Colonic mucosa (tissue), 4 donors: ENCODE data around the gene SULF2. TPM values are rescaled to one million over a fixed set of nuclear protein-coding genes. Genes with fewer than 3 reads are reported as not detected.

ENCODE experiments used
- DNase-seq: peaks from one replicate; pipeline ENCODE4 v3.0.0-alpha.2; 2020
- H3K27ac ChIP-seq: fragments of 200-600 bp; one replicate; pipeline ENCODE4 v1.8.0; 2021
- H3K27me3 ChIP-seq: fragments of 200-600 bp; one replicate; pipeline ENCODE4 v1.8.0; 2021
- H3K36me3 ChIP-seq: fragments of 200-600 bp; one replicate; pipeline ENCODE4 v1.8.0; 2021
- H3K4me1 ChIP-seq: fragments of 200-600 bp; one replicate; pipeline ENCODE4 v1.8.0; 2021; ENCODE audit warnings: mild to moderate bottlenecking
- H3K4me3 ChIP-seq: fragments of 200-600 bp; one replicate; pipeline ENCODE4 v1.8.0; 2021
- H3K9ac ChIP-seq, 2 donors: one replicate each; pipeline ENCODE4 v1.7.0; 2013; ENCODE audit warnings: control low read depth in 2 of 2, low read depth in 2 of 2, low read length in 2 of 2
- H3K9me3 ChIP-seq: fragments of 200-600 bp; one replicate; pipeline ENCODE4 v1.8.0; 2021
- CTCF ChIP-seq: fragments of 200-600 bp; IDR thresholded peaks from one replicate; pipeline ENCODE4 v1.8.0; 2022; ENCODE audit warnings: antibody characterized with exemption, mild to moderate bottlenecking
- intact Hi-C: fragments of 100-400 bp; cut with DNase I; formaldehyde crosslinking; loops from one replicate; pipeline ENCODE4 v1.14.1; 2022
- total RNA-seq, 2 donors: library from RNA; stranded (reverse); fragmentation: NEBNext Ultra II Directional in 1 of 2; extraction: Animal tissue kit (Norgen Biotek cat#: 25700) in 1 of 2; gene quantifications; one replicate each; pipeline ENCODE4 v1.2.1, GENCODE V29; 2021
- donor health status: healthy.
- donor health status: DM: no; HTN: no; CAD: no.
- donor health status: DM: no; HTN: no; CAD: no.

SULF2 gene
- total RNA-seq, 2 donors from 2014 or later = 97.9 to 153 TPM

- no peaks in the 10 kb centered on the region for H3K4me1 ChIP-seq
These were observed 62.0 kb downstream of the SULF2 start for GRCh38 chr20:47723322-47723721.

DNA sequence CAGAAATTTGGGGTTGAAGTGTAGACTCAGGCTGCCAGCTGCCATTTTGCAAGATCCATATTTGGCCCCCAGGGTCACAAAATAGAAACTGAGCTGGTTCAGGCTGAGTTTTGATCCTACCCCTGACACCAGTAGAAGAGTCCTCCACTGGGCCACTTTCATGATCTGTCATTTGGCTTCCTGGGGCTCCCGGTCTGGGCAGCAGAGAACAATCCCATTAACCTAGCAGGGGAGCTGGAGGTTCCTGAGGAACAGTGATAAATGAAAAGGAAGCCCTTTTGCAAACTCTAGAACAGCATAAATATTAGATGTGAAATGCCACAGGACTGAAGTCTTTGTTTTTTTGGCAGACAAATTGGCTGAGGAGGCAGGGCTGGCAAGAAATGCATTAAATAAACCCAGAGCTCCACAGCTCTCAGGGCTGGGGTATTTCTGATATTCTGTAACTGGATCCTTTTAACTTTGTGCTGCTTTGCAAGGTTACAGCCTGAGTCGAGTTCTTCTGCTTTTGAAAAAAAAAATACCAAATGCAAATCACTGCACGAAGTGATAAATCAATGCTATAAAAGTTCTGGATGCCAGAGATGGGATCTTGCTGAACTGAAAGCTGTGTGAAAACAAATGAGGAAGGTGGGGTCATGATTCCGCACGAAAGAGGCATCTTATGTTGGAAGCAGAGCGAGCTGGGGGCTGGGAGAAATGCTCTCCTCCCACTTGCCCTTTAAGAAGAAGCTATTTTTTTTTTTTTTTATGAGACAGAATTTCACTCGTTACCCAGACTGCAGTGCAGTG lies 64.4 kb downstream of the SULF2 start:
- intact Hi-C loops = no loop called here
- Histone ChIP-seq H3K9ac (no peak overlapping the region), H3K4me1 (no peaks in the 10 kb centered on the region), H3K27me3 (no peaks in the 10 kb centered on the region), H3K36me3 (no peaks in the 10 kb centered on the region), H3K4me3 (no peak overlapping the region), H3K9me3 (no peaks in the 10 kb centered on the region), H3K27ac (no peak overlapping the region)
- no peak for TF ChIP-seq CTCF
- no peak for DNase-seq

More at GRCh38 chr20:47723322-47723721, 62.0 kb downstream of the SULF2 start:
- DNase-seq = no peak
- Histone ChIP-seq H3K27ac (no peak overlapping the region), H3K9me3 (no peaks in the 10 kb centered on the region), H3K9ac (no peak overlapping the region), H3K27me3 (no peaks in the 10 kb centered on the region), H3K4me3 (no peak overlapping the region), H3K36me3 (no peaks in the 10 kb centered on the region)
- TF ChIP-seq CTCF = no peak
- intact Hi-C loops = no loop called here

GRCh38 chr20:47719625-47720024 lies 65.7 kb downstream of the SULF2 start:
- intact Hi-C loops = no loop called here
- no peak for TF ChIP-seq CTCF
- Histone ChIP-seq H3K27ac (no peak overlapping the region), H3K27me3 (no peaks in the 10 kb centered on the region), H3K9ac (no peak overlapping the region), H3K4me1 (no peaks in the 10 kb centered on the region), H3K9me3 (no peaks in the 10 kb centered on the region), H3K4me3 (no peak overlapping the region), H3K36me3 (no peaks in the 10 kb centered on the region)
- DNase-seq = no peak

- H3K27me3 ChIP-seq = no peaks in the 10 kb centered on the region
These were observed 66.1 kb downstream of the SULF2 start for GRCh38 chr20:47719211-47719610.

GRCh38 chr20:47718398-47718797 lies 66.9 kb downstream of the SULF2 start:
- intact Hi-C loops = no loop called here
- no peak for TF ChIP-seq CTCF
- H3K9ac ChIP-seq = no peak overlapping the region
- H3K4me3 ChIP-seq = no peak overlapping the region
- no peaks in the 10 kb centered on the region for H3K4me1 ChIP-seq
- H3K9me3 ChIP-seq = no peaks in the 10 kb centered on the region
- H3K36me3 ChIP-seq = no peaks in the 10 kb centered on the region
- DNase-seq = no peak
- H3K27me3 ChIP-seq = no peaks in the 10 kb centered on the region
- no peak overlapping the region for H3K27ac ChIP-seq

More at GRCh38 chr20:47719211-47719610, 66.1 kb downstream of the SULF2 start:
- Histone ChIP-seq H3K9me3 (no peaks in the 10 kb centered on the region), H3K9ac (no peak overlapping the region), H3K36me3 (no peaks in the 10 kb centered on the region), H3K27ac (no peak overlapping the region), H3K4me1 (no peaks in the 10 kb centered on the region), H3K4me3 (no peak overlapping the region)
- no peak for TF ChIP-seq CTCF
- no peak for DNase-seq
- intact Hi-C loops = no loop called here
